HepG2 (cell line): ENCODE data around the gene KIF26B. TPM values are rescaled to one million over a fixed set of nuclear protein-coding genes. Genes with fewer than 3 reads are reported as not detected.

Experiments
- ATAC-seq: fragments of 200-7000 bp; cut with Tn5 transposase; 3 replicates; pipeline ENCODE4 v1.9.1; 2020; ENCODE audit warnings: mild to moderate bottlenecking, moderate library complexity
- BruUV-seq: library from RNA; stranded (reverse); fragments of 400-500 nt; replicated peaks from 2 replicates; lab custom pipeline; 2021; lab: Mats Ljungman, UMichigan
- CTCF ChIA-PET: fragments of 300-600 bp; formaldehyde crosslinking; extraction: SDS; loops from one replicate; lab custom pipeline; 2021; ENCODE audit warnings: low total read pairs, inconsistent platforms, low intra/inter-chr PET ratio; lab: Yijun Ruan, JAX
- POLR2A ChIA-PET: fragments of 350-600 bp; sonication (Branson Sonifier 250); formaldehyde crosslinking; loops from one replicate; lab custom pipeline; 2020; ENCODE audit warnings: antibody characterized with exemption, inconsistent platforms; lab: Yijun Ruan, JAX
- DNase-seq: peaks from one replicate; pipeline ENCODE4 v3.0.0-alpha.2; 2015; ENCODE audit warnings: low spot score
- FAIRE-seq: peaks from 3 replicates; lab custom pipeline; 2011; peaks lifted over from hg19 to GRCh38; lab: Jason Lieb, UNC
- H2AFZ ChIP-seq: one replicate; pipeline ENCODE4 v1.6.1; 2011; ENCODE audit warnings: low read length, inconsistent platforms
- H3K27ac ChIP-seq: fragments of 300-600 bp; 3 replicates; pipeline ENCODE4 v1.8.0; 2011; ENCODE audit warnings: mixed run types, mild to moderate bottlenecking, mixed read lengths, low read length, inconsistent platforms; ENCODE audit not compliant: insufficient read depth; ENCODE audit errors: extremely low read length
- H3K27me3 ChIP-seq, 2 experiments: fragments of 200-600 bp in 1 of 2; 2 replicates in 1 of 2; 3 replicates in 1 of 2; pipeline versions ENCODE4 v1.6.0 to v1.8.0; 2011; ENCODE audit warnings: low read length in 2 of 2, mild to moderate bottlenecking in 2 of 2, moderate library complexity in 2 of 2, inconsistent platforms in 1 of 2; ENCODE audit not compliant: insufficient read depth in 2 of 2, control insufficient read depth in 1 of 2
- H3K36me3 ChIP-seq, 2 experiments: fragments of 200-600 bp in 1 of 2; replicated peaks in 1 of 2; 2 replicates in 1 of 2; 3 replicates in 1 of 2; pipeline versions ENCODE4 v1.5.1 to v1.8.0; 2011; ENCODE audit warnings: low read length in 2 of 2, inconsistent platforms in 1 of 2; ENCODE audit not compliant: insufficient read depth in 2 of 2, control insufficient read depth in 1 of 2
- H3K4me1 ChIP-seq: 2 replicates; pipeline ENCODE4 v1.5.1; 2012; ENCODE audit warnings: low read length, inconsistent platforms; ENCODE audit not compliant: insufficient read depth
- H3K4me2 ChIP-seq: 2 replicates; pipeline ENCODE4 v1.6.0; 2011; ENCODE audit warnings: low read depth, low read length, inconsistent platforms
- H3K4me3 ChIP-seq, 3 experiments: fragments of 200-600 bp in 1 of 3; sonication (generic), shearing (Covaris generic) in 1 of 3; replicated peaks in 1 of 3; 2 replicates each; pipeline ENCODE4 v1.5.1; 2011 to 2016; ENCODE audit warnings: low read length in 3 of 3, inconsistent platforms in 2 of 3, low read depth in 2 of 3, mild to moderate bottlenecking in 2 of 3, control low read depth in 1 of 3, mixed read lengths in 1 of 3; ENCODE audit not compliant: insufficient read depth in 1 of 3
- H3K79me2 ChIP-seq: one replicate; pipeline ENCODE4 v1.6.1; 2011; ENCODE audit warnings: low read length, inconsistent platforms; ENCODE audit not compliant: insufficient read depth
- H3K9ac ChIP-seq: 2 replicates; pipeline ENCODE4 v1.6.0; 2011; ENCODE audit warnings: mild to moderate bottlenecking, low read depth, low read length, inconsistent platforms; ENCODE audit not compliant: insufficient read depth
- H3K9me3 ChIP-seq: 2 replicates; pipeline ENCODE4 v1.5.1; 2012; ENCODE audit warnings: mild to moderate bottlenecking, low read length
- H4K20me1 ChIP-seq: 2 replicates; pipeline ENCODE4 v1.6.0; 2011; ENCODE audit warnings: inconsistent platforms, mild to moderate bottlenecking, low read length, moderate library complexity; ENCODE audit not compliant: insufficient read depth
- BRD4 ChIP-seq: sonication (generic); formaldehyde crosslinking; IDR thresholded peaks from 2 replicates; pipeline ENCODE4 v1.4.0; 2020; ENCODE audit warnings: missing genetic modification reagents
- EHMT2 ChIP-seq: fragments of 200-600 bp; sonication (generic); IDR thresholded peaks from 2 replicates; pipeline ENCODE4 v1.7.0; 2017; ENCODE audit warnings: antibody characterized with exemption, low read depth, low read length, borderline replicate concordance
- FOXP1 ChIP-seq, 2 experiments: fragments of 450-650 bp in 1 of 2; IDR thresholded peaks; 2 replicates each; pipeline ENCODE4 v1.6.1; 2017 to 2018; ENCODE audit warnings: antibody characterized with exemption in 1 of 2
- KAT7 ChIP-seq: IDR thresholded peaks from 2 replicates; pipeline ENCODE4 v1.6.1; 2018; ENCODE audit warnings: borderline replicate concordance, missing compliant biosample characterization
- MAF1 ChIP-seq: sonication (generic); formaldehyde crosslinking; IDR thresholded peaks from 2 replicates; pipeline ENCODE4 v1.5.0; 2020; ENCODE audit warnings: missing genetic modification reagents, borderline replicate concordance
- MAFG ChIP-seq: sonication (generic); formaldehyde crosslinking; IDR thresholded peaks from 2 replicates; pipeline ENCODE4 v1.5.1; 2020; ENCODE audit warnings: mild to moderate bottlenecking, missing genetic modification reagents
- MXI1 ChIP-seq: IDR thresholded peaks from 3 replicates; pipeline ENCODE4 v1.6.1; 2012; ENCODE audit warnings: low read depth, low read length, inconsistent platforms, borderline replicate concordance
- RXRB ChIP-seq: IDR thresholded peaks from 2 replicates; pipeline ENCODE4 v1.6.1; 2016; ENCODE audit warnings: borderline replicate concordance, missing genetic modification reagents, missing compliant biosample characterization
- SIN3B ChIP-seq: fragments of 150-350 bp; IDR thresholded peaks from 2 replicates; pipeline ENCODE4 v1.6.1; 2014; ENCODE audit warnings: low read length
- SMC3 ChIP-seq: IDR thresholded peaks from 2 replicates; pipeline ENCODE4 v1.6.1; 2011; ENCODE audit warnings: low read length, improper control_type of control experiment
- SRSF1 ChIP-seq: fragments of 200-400 bp; formaldehyde crosslinking; optimal IDR thresholded peaks from 2 replicates; pipeline ENCODE3; 2017; ENCODE audit warnings: mild to moderate bottlenecking, low read depth, low read length, moderate library complexity
- TSC22D2 ChIP-seq: sonication (generic); formaldehyde crosslinking; IDR thresholded peaks from 2 replicates; pipeline ENCODE4 v1.5.1; 2020; ENCODE audit warnings: missing genetic modification reagents, mild to moderate bottlenecking, borderline replicate concordance
- ZNF143 ChIP-seq: sonication (generic); formaldehyde crosslinking; IDR thresholded peaks from 2 replicates; pipeline ENCODE4 v1.4.0; 2020; ENCODE audit warnings: missing genetic modification reagents
- WGBS: methylation state at CpG from one replicate; pipeline ENCODE4 v1.1.6; 2017; ENCODE audit warnings: low lambda C conversion rate; 5-methylcytosine and 5-hydroxymethylcytosine counted together
- in situ Hi-C: cut with HindIII; loops from 2 replicates; pipeline ENCODE4 v1.10.0; 2017; ENCODE audit warnings: low pct_unique_long_range_greater_than_20kb; ENCODE audit not compliant: extremely low pct_ligation_motif_present
- intact Hi-C: fragments of 100-400 bp; cut with micrococcal nuclease; formaldehyde crosslinking; loops from one replicate; pipeline ENCODE4 v1.10.0; 2022; ENCODE audit not compliant: unreplicated experiment
- polyA plus RNA-seq, 8 experiments: library from polyadenylated mRNA; depleted of rRNA in 3 of 8; stranded (reverse) in 7 of 8; unstranded in 1 of 8; fragments of >200 nt; fragmentation: Illumina TruSeq in 4 of 8; extraction: Trizol in 4 of 8; gene quantifications; 2 replicates each; pipeline versions ENCODE4 v1.2.1 to v1.2.3, GENCODE V29; 2011 to 2016; ENCODE audit warnings: low read depth in 4 of 8, missing spikeins in 1 of 8, mixed read lengths in 1 of 8; ENCODE audit not compliant: insufficient read depth in 1 of 8
- total RNA-seq, 5 experiments: library from RNA; depleted of rRNA; stranded (reverse); fragments of >200 nt; fragmentation: Illumina TruSeq; extraction: Trizol; gene quantifications; 2 replicates each; pipeline ENCODE4 v1.2.3, GENCODE V29; 2016; ENCODE audit warnings: low read depth in 1 of 5
- TF ChIP-seq, protein P1 (sequence below): sonication (generic); formaldehyde crosslinking; IDR thresholded peaks from 2 replicates; pipeline ENCODE4 v1.4.0; 2020; ENCODE audit warnings: missing genetic modification reagents
- TF ChIP-seq, protein P2 (sequence below): sonication (generic); formaldehyde crosslinking; IDR thresholded peaks from 2 replicates; pipeline ENCODE4 v1.4.0; 2020; ENCODE audit warnings: mild to moderate bottlenecking, missing genetic modification reagents
- TF ChIP-seq, protein P3 (sequence below): sonication (generic); formaldehyde crosslinking; IDR thresholded peaks from 2 replicates; pipeline ENCODE4 v1.4.0; 2020; ENCODE audit warnings: missing genetic modification reagents, borderline replicate concordance
- TF ChIP-seq, protein P4 (sequence below): sonication (generic); formaldehyde crosslinking; IDR thresholded peaks from 2 replicates; pipeline ENCODE4 v1.5.0; 2020; ENCODE audit warnings: mild to moderate bottlenecking, missing genetic modification reagents
- TF ChIP-seq, protein P5 (sequence below): sonication (generic); formaldehyde crosslinking; IDR thresholded peaks from 2 replicates; pipeline ENCODE4 v1.4.0; 2020; ENCODE audit warnings: missing genetic modification reagents

The KIF26B gene
- total and polyA plus RNA-seq, 2 of the 13 experiments (the other 11 are each of a cell fraction or from before 2014, with no cell fraction given), result 0.08 to 0.09 TPM

DNA sequence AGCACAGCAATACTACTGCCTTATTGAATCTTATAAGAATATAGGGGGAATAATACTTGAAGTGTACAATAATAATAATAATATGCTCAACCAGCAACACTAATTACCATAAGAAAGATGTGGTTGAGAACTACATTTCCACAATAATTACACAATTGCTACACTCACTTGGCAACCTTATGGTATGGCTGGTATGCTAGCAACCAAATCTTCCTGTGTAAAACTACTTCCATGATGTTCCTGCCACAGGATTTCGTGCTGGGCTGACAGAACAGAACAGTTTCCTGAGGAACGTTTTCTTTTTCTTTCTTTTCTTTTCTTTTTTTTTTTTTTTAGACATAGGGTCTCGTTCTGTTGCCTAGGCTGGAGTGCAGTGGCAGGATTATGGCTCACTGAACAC lies 50.6 kb downstream of the KIF26B start:
- Histone ChIP-seq H4K20me1 (no peaks in the 10 kb centered on the region), H3K4me2 (no peak overlapping the region), H2AFZ (no peak overlapping the region), H3K9me3 (peaks cover 20% of the 10 kb centered on the region), H3K4me1 (no peaks in the 10 kb centered on the region), H3K9ac (no peak overlapping the region), H3K27me3 (no peaks in the 10 kb centered on the region), H3K4me3 (no peak overlapping the region), H3K36me3 (no peaks in the 10 kb centered on the region), H3K79me2 (no peaks in the 10 kb centered on the region), H3K27ac (no peak overlapping the region)
- no peak for DNase-seq
- in situ Hi-C loops (no loop called here), intact Hi-C loops (no loop called here)
- POLR2A ChIA-PET, result no interaction called here
- CTCF ChIA-PET, result no interaction called here
- no peak for FAIRE-seq
- no peak for ATAC-seq
- WGBS, result 43% methylated on average over 3 of the region's 3 CpGs
- no TSS peak for BruUV-seq
- TF ChIP-seq, protein P1, sequence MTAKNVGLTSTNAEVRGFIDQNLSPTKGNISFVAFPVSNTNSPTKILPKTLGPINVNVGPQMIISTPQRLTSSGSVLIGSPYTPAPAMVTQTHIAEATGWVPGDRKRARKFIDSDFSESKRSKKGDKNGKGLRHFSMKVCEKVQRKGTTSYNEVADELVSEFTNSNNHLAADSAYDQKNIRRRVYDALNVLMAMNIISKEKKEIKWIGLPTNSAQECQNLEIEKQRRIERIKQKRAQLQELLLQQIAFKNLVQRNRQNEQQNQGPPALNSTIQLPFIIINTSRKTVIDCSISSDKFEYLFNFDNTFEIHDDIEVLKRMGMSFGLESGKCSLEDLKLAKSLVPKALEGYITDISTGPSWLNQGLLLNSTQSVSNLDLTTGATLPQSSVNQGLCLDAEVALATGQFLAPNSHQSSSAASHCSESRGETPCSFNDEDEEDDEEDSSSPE (CRISPR knock-in tag), result no peak
- no peak for TF ChIP-seq EHMT2
- no peak for TF ChIP-seq MAF1 (CRISPR knock-in tag)
- TF ChIP-seq FOXP1 (IDR thresholded peaks at IDR 0.05), result no peak
- TF ChIP-seq FOXP1 (CRISPR knock-in tag; IDR thresholded peaks at IDR 0.05), result no peak
- TF ChIP-seq, protein P2, sequence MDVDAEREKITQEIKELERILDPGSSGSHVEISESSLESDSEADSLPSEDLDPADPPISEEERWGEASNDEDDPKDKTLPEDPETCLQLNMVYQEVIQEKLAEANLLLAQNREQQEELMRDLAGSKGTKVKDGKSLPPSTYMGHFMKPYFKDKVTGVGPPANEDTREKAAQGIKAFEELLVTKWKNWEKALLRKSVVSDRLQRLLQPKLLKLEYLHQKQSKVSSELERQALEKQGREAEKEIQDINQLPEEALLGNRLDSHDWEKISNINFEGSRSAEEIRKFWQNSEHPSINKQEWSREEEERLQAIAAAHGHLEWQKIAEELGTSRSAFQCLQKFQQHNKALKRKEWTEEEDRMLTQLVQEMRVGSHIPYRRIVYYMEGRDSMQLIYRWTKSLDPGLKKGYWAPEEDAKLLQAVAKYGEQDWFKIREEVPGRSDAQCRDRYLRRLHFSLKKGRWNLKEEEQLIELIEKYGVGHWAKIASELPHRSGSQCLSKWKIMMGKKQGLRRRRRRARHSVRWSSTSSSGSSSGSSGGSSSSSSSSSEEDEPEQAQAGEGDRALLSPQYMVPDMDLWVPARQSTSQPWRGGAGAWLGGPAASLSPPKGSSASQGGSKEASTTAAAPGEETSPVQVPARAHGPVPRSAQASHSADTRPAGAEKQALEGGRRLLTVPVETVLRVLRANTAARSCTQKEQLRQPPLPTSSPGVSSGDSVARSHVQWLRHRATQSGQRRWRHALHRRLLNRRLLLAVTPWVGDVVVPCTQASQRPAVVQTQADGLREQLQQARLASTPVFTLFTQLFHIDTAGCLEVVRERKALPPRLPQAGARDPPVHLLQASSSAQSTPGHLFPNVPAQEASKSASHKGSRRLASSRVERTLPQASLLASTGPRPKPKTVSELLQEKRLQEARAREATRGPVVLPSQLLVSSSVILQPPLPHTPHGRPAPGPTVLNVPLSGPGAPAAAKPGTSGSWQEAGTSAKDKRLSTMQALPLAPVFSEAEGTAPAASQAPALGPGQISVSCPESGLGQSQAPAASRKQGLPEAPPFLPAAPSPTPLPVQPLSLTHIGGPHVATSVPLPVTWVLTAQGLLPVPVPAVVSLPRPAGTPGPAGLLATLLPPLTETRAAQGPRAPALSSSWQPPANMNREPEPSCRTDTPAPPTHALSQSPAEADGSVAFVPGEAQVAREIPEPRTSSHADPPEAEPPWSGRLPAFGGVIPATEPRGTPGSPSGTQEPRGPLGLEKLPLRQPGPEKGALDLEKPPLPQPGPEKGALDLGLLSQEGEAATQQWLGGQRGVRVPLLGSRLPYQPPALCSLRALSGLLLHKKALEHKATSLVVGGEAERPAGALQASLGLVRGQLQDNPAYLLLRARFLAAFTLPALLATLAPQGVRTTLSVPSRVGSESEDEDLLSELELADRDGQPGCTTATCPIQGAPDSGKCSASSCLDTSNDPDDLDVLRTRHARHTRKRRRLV (CRISPR knock-in tag), result no peak
- TF ChIP-seq TSC22D2 (CRISPR knock-in tag), result no peak
- TF ChIP-seq MAFG (CRISPR knock-in tag), result no peak
- no peak for TF ChIP-seq SMC3
- no peak for TF ChIP-seq BRD4 (CRISPR knock-in tag)
- TF ChIP-seq, protein P3, sequence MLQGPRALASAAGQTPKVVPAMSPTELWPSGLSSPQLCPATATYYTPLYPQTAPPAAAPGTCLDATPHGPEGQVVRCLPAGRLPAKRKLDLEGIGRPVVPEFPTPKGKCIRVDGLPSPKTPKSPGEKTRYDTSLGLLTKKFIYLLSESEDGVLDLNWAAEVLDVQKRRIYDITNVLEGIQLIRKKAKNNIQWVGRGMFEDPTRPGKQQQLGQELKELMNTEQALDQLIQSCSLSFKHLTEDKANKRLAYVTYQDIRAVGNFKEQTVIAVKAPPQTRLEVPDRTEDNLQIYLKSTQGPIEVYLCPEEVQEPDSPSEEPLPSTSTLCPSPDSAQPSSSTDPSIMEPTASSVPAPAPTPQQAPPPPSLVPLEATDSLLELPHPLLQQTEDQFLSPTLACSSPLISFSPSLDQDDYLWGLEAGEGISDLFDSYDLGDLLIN (CRISPR knock-in tag), result no peak
- no peak for TF ChIP-seq RXRB (CRISPR knock-in tag)
- TF ChIP-seq, protein P4, sequence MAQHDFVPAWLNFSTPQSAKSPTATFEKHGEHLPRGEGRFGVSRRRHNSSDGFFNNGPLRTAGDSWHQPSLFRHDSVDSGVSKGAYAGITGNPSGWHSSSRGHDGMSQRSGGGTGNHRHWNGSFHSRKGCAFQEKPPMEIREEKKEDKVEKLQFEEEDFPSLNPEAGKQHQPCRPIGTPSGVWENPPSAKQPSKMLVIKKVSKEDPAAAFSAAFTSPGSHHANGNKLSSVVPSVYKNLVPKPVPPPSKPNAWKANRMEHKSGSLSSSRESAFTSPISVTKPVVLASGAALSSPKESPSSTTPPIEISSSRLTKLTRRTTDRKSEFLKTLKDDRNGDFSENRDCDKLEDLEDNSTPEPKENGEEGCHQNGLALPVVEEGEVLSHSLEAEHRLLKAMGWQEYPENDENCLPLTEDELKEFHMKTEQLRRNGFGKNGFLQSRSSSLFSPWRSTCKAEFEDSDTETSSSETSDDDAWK (CRISPR knock-in tag), result no peak
- no peak for TF ChIP-seq KAT7 (CRISPR knock-in tag)
- no peak for TF ChIP-seq ZNF143
- TF ChIP-seq, protein P5, sequence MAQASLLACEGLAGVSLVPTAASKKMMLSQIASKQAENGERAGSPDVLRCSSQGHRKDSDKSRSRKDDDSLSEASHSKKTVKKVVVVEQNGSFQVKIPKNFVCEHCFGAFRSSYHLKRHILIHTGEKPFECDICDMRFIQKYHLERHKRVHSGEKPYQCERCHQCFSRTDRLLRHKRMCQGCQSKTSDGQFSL (CRISPR knock-in tag), result no peak
- TF ChIP-seq SIN3B, result no peak
- TF ChIP-seq MXI1, result no peak
- TF ChIP-seq SRSF1, result no peak
